Neuronal stem cell (in vitro differentiated cells): ENCODE measurements around the gene POLRMT.
A peak's percentile ranks its signal among the peaks of the same experiment; 100 is the strongest.

Experiments
- DNase-seq: peaks from one replicate; pipeline ENCODE4 v3.0.0-alpha.2; 2013; ENCODE audit warnings: low spot score
- H2AFZ ChIP-seq: one replicate; pipeline ENCODE4 v1.6.1; 2013; ENCODE audit warnings: mild to moderate bottlenecking, low read length, inconsistent platforms
- H2AK5ac ChIP-seq: 2 replicates; pipeline ENCODE4 v1.6.1; 2013; ENCODE audit warnings: low read depth, mild to moderate bottlenecking, inconsistent platforms, low read length, moderate library complexity, mixed read lengths
- H2BK120ac ChIP-seq: 2 replicates; pipeline ENCODE4 v1.6.1; 2013; ENCODE audit warnings: low read depth, mild to moderate bottlenecking, inconsistent platforms, low read length, moderate library complexity, mixed read lengths
- H2BK12ac ChIP-seq: one replicate; pipeline ENCODE4 v1.6.1; 2013; ENCODE audit warnings: low read length, inconsistent platforms
- H2BK15ac ChIP-seq: 2 replicates; pipeline ENCODE4 v1.6.1; 2013; ENCODE audit warnings: mild to moderate bottlenecking, low read length, inconsistent platforms, mixed read lengths
- H2BK5ac ChIP-seq: one replicate; pipeline ENCODE4 v1.6.1; 2013; ENCODE audit warnings: inconsistent platforms, mild to moderate bottlenecking, low read length, moderate library complexity
- H3K14ac ChIP-seq: one replicate; pipeline ENCODE4 v1.6.1; 2013; ENCODE audit warnings: low read length, inconsistent platforms
- H3K18ac ChIP-seq: 2 replicates; pipeline ENCODE4 v1.6.1; 2013; ENCODE audit warnings: low read length, inconsistent platforms
- H3K23ac ChIP-seq: 2 replicates; pipeline ENCODE4 v1.6.1; 2013; ENCODE audit warnings: low read depth, mild to moderate bottlenecking, mixed read lengths, low read length, inconsistent platforms; ENCODE audit not compliant: poor library complexity
- H3K27ac ChIP-seq: replicated peaks from 3 replicates; pipeline ENCODE4 v1.5.1; 2013; ENCODE audit warnings: low read length, inconsistent platforms
- H3K27me3 ChIP-seq, 3 experiments: 2 replicates each; pipeline ENCODE4 v1.6.1; 2013; ENCODE audit warnings: low read length in 3 of 3, mild to moderate bottlenecking in 2 of 3, inconsistent platforms in 1 of 3, low read depth in 1 of 3, mixed read lengths in 1 of 3, moderate library complexity in 1 of 3; ENCODE audit not compliant: control insufficient read depth in 3 of 3, insufficient read depth in 3 of 3
- H3K36me3 ChIP-seq, 2 donors: replicated peaks in 1 of 2; 2 replicates each; pipeline ENCODE4 v1.6.1; 2013; ENCODE audit warnings: low read length in 2 of 2; ENCODE audit not compliant: control insufficient read depth in 2 of 2, insufficient read depth in 2 of 2
- H3K4ac ChIP-seq: 2 replicates; pipeline ENCODE4 v1.6.1; 2013; ENCODE audit warnings: inconsistent platforms, mild to moderate bottlenecking, low read length, moderate library complexity
- H3K4me1 ChIP-seq, 2 donors: 1 replicate in 1 of 2; 2 replicates in 1 of 2; pipeline ENCODE4 v1.6.1; 2013; ENCODE audit warnings: low read length in 2 of 2, low read depth in 1 of 2; ENCODE audit not compliant: control insufficient read depth in 2 of 2, insufficient read depth in 1 of 2
- H3K4me2 ChIP-seq: one replicate; pipeline ENCODE4 v1.6.1; 2013; ENCODE audit warnings: mild to moderate bottlenecking, low read length, inconsistent platforms; ENCODE audit not compliant: insufficient read depth, poor library complexity, severe bottlenecking
- H3K4me3 ChIP-seq, 2 donors: 2 replicates each; pipeline ENCODE4 v1.5.1; 2013; ENCODE audit warnings: low read length in 2 of 2, mild to moderate bottlenecking in 2 of 2, inconsistent platforms in 1 of 2, moderate library complexity in 1 of 2
- H3K79me1 ChIP-seq: one replicate; pipeline ENCODE4 v1.6.1; 2013; ENCODE audit warnings: low read depth, mild to moderate bottlenecking, inconsistent platforms, low read length, moderate library complexity
- H3K9ac ChIP-seq: one replicate; pipeline ENCODE4 v1.6.1; 2013; ENCODE audit warnings: mild to moderate bottlenecking, low read depth, low read length, inconsistent platforms; ENCODE audit not compliant: poor library complexity
- H3K9me3 ChIP-seq, 2 donors: replicated peaks in 1 of 2; 2 replicates each; pipeline versions ENCODE3 to v1.6.1; 2013; ENCODE audit warnings: low read length in 2 of 2, mild to moderate bottlenecking in 2 of 2, inconsistent platforms in 1 of 2, low read depth in 1 of 2, mixed read lengths in 1 of 2, moderate library complexity in 1 of 2; ENCODE audit not compliant: control insufficient read depth in 2 of 2, insufficient read depth in 1 of 2
- H4K8ac ChIP-seq: one replicate; pipeline ENCODE4 v1.6.1; 2013; ENCODE audit warnings: low read depth, mild to moderate bottlenecking, inconsistent platforms, low read length, moderate library complexity
- H4K91ac ChIP-seq: one replicate; pipeline ENCODE4 v1.6.1; 2013; ENCODE audit warnings: low read length, low read depth, mild to moderate bottlenecking, inconsistent platforms; ENCODE audit not compliant: poor library complexity
- WGBS, 2 donors: extraction: QIAGEN DNeasy Blood & Tissue Kit; methylation state at CpG; one replicate each; pipeline ENCODE4 v1.1.7; 2013; ENCODE audit warnings: missing lambda C conversion rate in 2 of 2, mixed read lengths in 1 of 2; ENCODE audit not compliant: insufficient read length in 2 of 2, insufficient replicate concordance in 1 of 2; ENCODE audit errors: extremely low coverage in 2 of 2; 5-methylcytosine and 5-hydroxymethylcytosine counted together

POLRMT gene

GRCh38 chr19:618247-618619 lies 15.1 kb downstream of the POLRMT start:
- Histone ChIP-seq H2BK120ac (no peak overlapping the region), H4K91ac (no peak overlapping the region), H3K9me3 (peaks cover 0 to 2% of the 10 kb centered on the region in 2 donors), H4K8ac (no peak overlapping the region), H3K18ac (no peak overlapping the region), H2BK15ac (no peak overlapping the region), H3K79me1 (no peaks in the 10 kb centered on the region), H3K4me1 (no peaks in the 10 kb centered on the region), H3K4ac (no peak overlapping the region), H3K4me2 (no peak overlapping the region), H3K27me3 (no peaks in the 10 kb centered on the region), H3K27ac (no peak overlapping the region), H2AK5ac (no peak overlapping the region), H3K36me3 (peaks cover 38 to 55% of the 10 kb centered on the region in 2 donors), H3K4me3 (no peak overlapping the region), H2BK5ac (no peak overlapping the region), H3K9ac (no peak overlapping the region), H2BK12ac (no peak overlapping the region), H2AFZ (no peak overlapping the region), H3K14ac (peak overlapping the region; percentile 56), H3K23ac (no peak overlapping the region)
- DNase-seq, result no peak
- WGBS, 2 donors, result no CpG with 5 or more reads among the region's 19 CpGs

GRCh38 chr19:617551-618246 lies 15.6 kb downstream of the POLRMT start:
- H3K4me1 ChIP-seq, result no peaks in the 10 kb centered on the region
- H3K27ac ChIP-seq, result no peak overlapping the region
- no peak overlapping the region for H3K4me3 ChIP-seq
- no peak overlapping the region for H2BK5ac ChIP-seq
- no peak overlapping the region for H3K18ac ChIP-seq
- no peak overlapping the region for H2BK15ac ChIP-seq
- H3K4ac ChIP-seq, result no peak overlapping the region
- H3K36me3 ChIP-seq, result peaks cover 34 to 50% of the 10 kb centered on the region in 2 donors
- H2AK5ac ChIP-seq, result no peak overlapping the region
- no CpG with 5 or more reads among the region's 29 CpGs for WGBS, 2 donors
- no peak overlapping the region for H3K4me2 ChIP-seq
- peaks cover 0 to 2% of the 10 kb centered on the region in 2 donors for H3K9me3 ChIP-seq
- H4K8ac ChIP-seq, result no peak overlapping the region
- no peak overlapping the region for H3K23ac ChIP-seq
- no peak overlapping the region for H2AFZ ChIP-seq
- DNase-seq, result no peak
- H2BK120ac ChIP-seq, result no peak overlapping the region
- H3K79me1 ChIP-seq, result no peaks in the 10 kb centered on the region
- H3K9ac ChIP-seq, result no peak overlapping the region
- H3K27me3 ChIP-seq, result no peaks in the 10 kb centered on the region
- no peak overlapping the region for H3K14ac ChIP-seq
- no peak overlapping the region for H2BK12ac ChIP-seq
- H4K91ac ChIP-seq, result no peak overlapping the region

DNA sequence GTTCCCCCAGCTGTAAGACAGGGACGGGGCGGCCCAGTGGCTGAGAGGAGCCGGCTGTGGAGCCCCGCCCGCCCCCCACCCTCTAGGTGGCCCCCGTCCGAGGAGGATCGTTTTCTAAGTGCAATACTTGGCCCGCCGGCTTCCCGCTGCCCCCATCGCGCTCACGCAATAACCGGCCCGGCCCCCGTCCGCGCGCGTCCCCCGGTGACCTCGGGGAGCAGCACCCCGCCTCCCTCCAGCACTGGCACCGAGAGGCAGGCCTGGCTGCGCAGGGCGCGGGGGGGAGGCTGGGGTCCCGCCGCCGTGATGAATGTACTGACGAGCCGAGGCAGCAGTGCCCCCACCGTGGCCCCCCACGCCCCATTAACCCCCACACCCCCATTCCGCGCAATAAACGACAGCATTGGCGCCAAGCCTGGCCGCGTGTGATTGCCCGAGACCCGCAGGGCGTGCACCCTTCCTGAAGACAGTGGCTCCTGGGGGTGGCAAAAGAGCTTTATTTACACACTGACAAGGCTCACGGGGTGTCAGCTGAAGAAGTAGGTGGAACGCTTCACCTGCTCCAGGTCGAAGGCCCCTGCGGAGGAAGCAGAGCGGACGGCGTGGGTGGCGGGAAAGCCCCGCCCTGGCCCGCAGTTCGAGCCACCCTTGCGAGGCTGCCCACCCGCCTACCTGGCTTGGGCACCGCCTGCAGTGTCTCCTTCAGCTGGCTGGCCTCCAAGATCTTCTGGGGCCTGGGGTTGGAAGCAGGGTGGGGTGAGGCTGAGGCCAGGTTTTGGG lies 16.4 kb downstream of the POLRMT start:
- Histone ChIP-seq H3K4me1 (no peaks in the 10 kb centered on the region), H3K9me3 (peaks cover 0 to 2% of the 10 kb centered on the region in 2 donors), H2BK15ac (no peak overlapping the region), H3K9ac (no peak overlapping the region), H3K4ac (no peak overlapping the region), H3K79me1 (no peaks in the 10 kb centered on the region), H3K14ac (no peak overlapping the region), H2BK120ac (no peak overlapping the region), H4K8ac (no peak overlapping the region), H2AK5ac (no peak overlapping the region), H2AFZ (no peak overlapping the region), H3K4me3 (no peak overlapping the region), H3K36me3 (peaks cover 35 to 43% of the 10 kb centered on the region in 2 donors), H2BK5ac (no peak overlapping the region), H3K18ac (no peak overlapping the region), H4K91ac (no peak overlapping the region), H2BK12ac (no peak overlapping the region), H3K27ac (no peak overlapping the region), H3K4me2 (no peak overlapping the region), H3K23ac (no peak overlapping the region), H3K27me3 (no peaks in the 10 kb centered on the region)
- DNase-seq, result no peak
- no CpG with 5 or more reads among the region's 58 CpGs for WGBS, 2 donors

- no peak overlapping the region for H3K18ac ChIP-seq
- no peak overlapping the region for H3K23ac ChIP-seq
- H3K9me3 ChIP-seq, result peaks cover 0 to 2% of the 10 kb centered on the region in 2 donors
- no peak overlapping the region for H2BK15ac ChIP-seq
- H3K4me3 ChIP-seq, result no peak overlapping the region
- no peak overlapping the region for H2BK12ac ChIP-seq
- H3K4ac ChIP-seq, result no peak overlapping the region
- H3K79me1 ChIP-seq, result no peaks in the 10 kb centered on the region
- no peak overlapping the region for H3K9ac ChIP-seq
- H3K27me3 ChIP-seq, result no peaks in the 10 kb centered on the region
- no peak overlapping the region for H2BK5ac ChIP-seq
- H3K14ac ChIP-seq, result no peak overlapping the region
- H2BK120ac ChIP-seq, result no peak overlapping the region
- no peak overlapping the region for H2AFZ ChIP-seq
- peaks cover 34 to 39% of the 10 kb centered on the region in 2 donors for H3K36me3 ChIP-seq
- no peak overlapping the region for H2AK5ac ChIP-seq
- H3K4me1 ChIP-seq, result peaks cover 0 to 1% of the 10 kb centered on the region in 2 donors
- H4K91ac ChIP-seq, result no peak overlapping the region
- no peak overlapping the region for H4K8ac ChIP-seq
- no CpG with 5 or more reads among the region's 97 CpGs for WGBS, 2 donors
- H3K27ac ChIP-seq, result no peak overlapping the region
- peak overlapping the region; percentile 40 for H3K4me2 ChIP-seq
- no peak for DNase-seq
Observed at GRCh38 chr19:616062-616700, 17.2 kb downstream of the POLRMT start.
